HCT116 (cell line): ENCODE measurements around the gene MRTFB. TPM values are rescaled to one million over a fixed set of nuclear protein-coding genes. Genes with fewer than 3 reads are reported as not detected.

Experiments
- ATAC-seq: fragments of 200-7000 bp; cut with Tn5 transposase; 2 replicates; pipeline ENCODE4 v1.9.1; 2020; ENCODE audit warnings: mild to moderate bottlenecking, moderate library complexity
- BruUV-seq: library from RNA; stranded (reverse); fragments of 400-500 nt; replicated peaks from 2 replicates; lab custom pipeline; 2021; lab: Mats Ljungman, UMichigan
- CTCF ChIA-PET: fragments of 300-600 bp; sonication (Branson Sonifier 250); formaldehyde crosslinking; loops from one replicate; lab custom pipeline; 2021; ENCODE audit warnings: antibody characterized with exemption; lab: Charles Lee
- POLR2A ChIA-PET: fragments of 300-600, 350-600 bp; sonication (Branson Sonifier 250); formaldehyde crosslinking; loops from one replicate; lab custom pipeline; 2021; ENCODE audit warnings: antibody characterized with exemption; lab: Charles Lee
- RAD21 ChIA-PET, 2 experiments: fragments of 300-600 bp; sonication (Branson Sonifier 250); formaldehyde crosslinking; loops; one replicate each; lab custom pipeline; 2023; ENCODE audit warnings: low total read pairs in 2 of 2; ENCODE audit not compliant: uncharacterized antibody in 2 of 2, unreplicated experiment in 2 of 2, low non-redundant PET in 1 of 2; lab: Charles Lee
- DNase-seq: peaks from one replicate; pipeline ENCODE4 v3.0.0-alpha.2; 2010; ENCODE audit warnings: low read depth, low spot score
- H2AFZ ChIP-seq: fragments of 200-600 bp; shearing (Covaris generic), sonication (generic); 2 replicates; pipeline ENCODE4 v1.6.1; 2017; ENCODE audit warnings: low read depth, mixed run types, mixed read lengths, antibody characterized with exemption, low read length; ENCODE audit not compliant: poor library complexity, severe bottlenecking
- H3K27ac ChIP-seq: 2 replicates; pipeline ENCODE4 v1.5.1; 2012; ENCODE audit warnings: low read depth, low read length
- H3K27me3 ChIP-seq: fragments of 200-600 bp; sonication (generic); 2 replicates; pipeline ENCODE4 v1.6.1; 2016; ENCODE audit warnings: mixed run types, low read length, mixed read lengths; ENCODE audit not compliant: insufficient read depth
- H3K36me3 ChIP-seq, 2 experiments: fragments of 200-500 bp in 1 of 2; fragments of 200-600 bp in 1 of 2; sonication (Bioruptor generic) in 1 of 2; sonication (generic) in 1 of 2; 2 replicates each; pipeline versions ENCODE4 v1.5.1 to v1.6.1; 2014 to 2016; ENCODE audit warnings: low read length in 2 of 2, inconsistent platforms in 1 of 2, mixed read lengths in 1 of 2, mixed run types in 1 of 2; ENCODE audit not compliant: insufficient read depth in 2 of 2, control insufficient read depth in 1 of 2
- H3K4me1 ChIP-seq, 2 experiments: fragments of 200-600 bp in 1 of 2; sonication (generic) in 1 of 2; 2 replicates each; pipeline versions ENCODE4 v1.5.1 to v1.6.1; 2012 to 2017; ENCODE audit warnings: low read length in 2 of 2, inconsistent platforms in 1 of 2, mild to moderate bottlenecking in 1 of 2, mixed read lengths in 1 of 2, mixed run types in 1 of 2, moderate library complexity in 1 of 2; ENCODE audit not compliant: insufficient read depth in 2 of 2, control insufficient read depth in 1 of 2
- H3K4me2 ChIP-seq: fragments of 200-600 bp; sonication (generic); 2 replicates; pipeline ENCODE4 v1.6.1; 2017; ENCODE audit warnings: mixed run types, low read length, mixed read lengths
- H3K4me3 ChIP-seq, 2 experiments: fragments of 200-600 bp in 1 of 2; sonication (generic) in 1 of 2; replicated peaks in 1 of 2; 2 replicates each; pipeline ENCODE4 v1.5.1; 2011 to 2016; ENCODE audit warnings: low read length in 2 of 2, control low read depth in 1 of 2, low read depth in 1 of 2, mild to moderate bottlenecking in 1 of 2, mixed read lengths in 1 of 2, mixed run types in 1 of 2
- H3K79me2 ChIP-seq: fragments of 200-600 bp; sonication (generic); 2 replicates; pipeline ENCODE4 v1.6.1; 2017; ENCODE audit warnings: mild to moderate bottlenecking, mixed run types, low read length, moderate library complexity, mixed read lengths; ENCODE audit not compliant: insufficient read depth
- H3K9ac ChIP-seq: fragments of 200-600 bp; sonication (generic); 2 replicates; pipeline ENCODE4 v1.6.1; 2016; ENCODE audit warnings: low read length, mixed read lengths
- H3K9me2 ChIP-seq: fragments of 200-600 bp; sonication (generic), shearing (Covaris generic); 2 replicates; pipeline ENCODE4 v1.6.1; 2017; ENCODE audit warnings: mixed run types, mild to moderate bottlenecking, moderate library complexity; ENCODE audit not compliant: insufficient read depth
- H3K9me3 ChIP-seq, 2 experiments: fragments of 200-500 bp in 1 of 2; fragments of 200-600 bp in 1 of 2; sonication (Bioruptor generic) in 1 of 2; sonication (generic) in 1 of 2; 2 replicates each; pipeline ENCODE4 v1.6.1; 2014 to 2017; ENCODE audit warnings: low read length in 2 of 2, mixed read lengths in 2 of 2, inconsistent platforms in 1 of 2, low read depth in 1 of 2, mild to moderate bottlenecking in 1 of 2, mixed run types in 1 of 2, moderate library complexity in 1 of 2; ENCODE audit not compliant: control insufficient read depth in 1 of 2, insufficient read depth in 1 of 2
- H4K20me1 ChIP-seq: fragments of 200-600 bp; sonication (generic), shearing (Covaris generic); 2 replicates; pipeline ENCODE4 v1.6.1; 2017; ENCODE audit warnings: mixed run types, mild to moderate bottlenecking, moderate library complexity; ENCODE audit not compliant: insufficient read depth
- CBX3 ChIP-seq: IDR thresholded peaks from 2 replicates; pipeline ENCODE4 v1.6.1; 2012; ENCODE audit warnings: low read depth
- EZH2 ChIP-seq: fragments of 200-600 bp; sonication (generic); IDR thresholded peaks from 2 replicates; pipeline ENCODE4 v1.6.1; 2017; ENCODE audit warnings: antibody characterized with exemption, mixed run types
- EZH2phosphoT487 ChIP-seq: fragments of 200-600 bp; IDR thresholded peaks from 2 replicates; pipeline ENCODE4 v1.6.1; 2018; ENCODE audit warnings: antibody characterized with exemption, borderline replicate concordance
- FOSL1 ChIP-seq: IDR thresholded peaks from 2 replicates; pipeline ENCODE4 v1.6.1; 2012; ENCODE audit warnings: low read depth
- JUND ChIP-seq: IDR thresholded peaks from 2 replicates; pipeline ENCODE4 v1.6.1; 2012
- POLR2A ChIP-seq: IDR thresholded peaks from 2 replicates; pipeline ENCODE4 v1.7.0; 2011; ENCODE audit warnings: borderline replicate concordance; ENCODE audit not compliant: insufficient read depth, insufficient read length; ENCODE audit errors: extremely low read depth
- RAD21 ChIP-seq: IDR thresholded peaks from 2 replicates; pipeline ENCODE4 v1.6.1; 2012; ENCODE audit warnings: low read depth, mild to moderate bottlenecking
- YY1 ChIP-seq: IDR thresholded peaks from 2 replicates; pipeline ENCODE4 v1.6.1; 2011; ENCODE audit warnings: low read length, low read depth, moderate library complexity, mild to moderate bottlenecking; ENCODE audit not compliant: insufficient replicate concordance; ENCODE audit errors: extremely low read depth
- ZFX ChIP-seq: fragments of 450-650 bp; IDR thresholded peaks from 2 replicates; pipeline ENCODE4 v1.6.1; 2017
- ZNF274 ChIP-seq: fragments of 200-500 bp; sonication (Bioruptor generic); IDR thresholded peaks from 2 replicates; pipeline ENCODE4 v1.6.1; 2014; ENCODE audit warnings: mild to moderate bottlenecking, low read depth, low read length, inconsistent platforms
- intact Hi-C: fragments of 100-400 bp; cut with micrococcal nuclease; formaldehyde crosslinking; loops from 2 replicates; pipeline ENCODE4 v1.10.0; 2022
- total RNA-seq: library from RNA; stranded (reverse); gene quantifications from one replicate; pipeline ENCODE4 v1.2.1, GENCODE V29; 2021; ENCODE audit not compliant: unreplicated experiment
- TF ChIP-seq, protein P1 (sequence below): IDR thresholded peaks from 2 replicates; pipeline ENCODE4 v1.6.1; 2011; ENCODE audit warnings: mild to moderate bottlenecking, low read length, moderate library complexity; ENCODE audit not compliant: insufficient replicate concordance; ENCODE audit errors: extremely low read depth

Gene MRTFB
- total RNA-seq, 1 experiment from 2014 or later = 39.0 TPM

DNA sequence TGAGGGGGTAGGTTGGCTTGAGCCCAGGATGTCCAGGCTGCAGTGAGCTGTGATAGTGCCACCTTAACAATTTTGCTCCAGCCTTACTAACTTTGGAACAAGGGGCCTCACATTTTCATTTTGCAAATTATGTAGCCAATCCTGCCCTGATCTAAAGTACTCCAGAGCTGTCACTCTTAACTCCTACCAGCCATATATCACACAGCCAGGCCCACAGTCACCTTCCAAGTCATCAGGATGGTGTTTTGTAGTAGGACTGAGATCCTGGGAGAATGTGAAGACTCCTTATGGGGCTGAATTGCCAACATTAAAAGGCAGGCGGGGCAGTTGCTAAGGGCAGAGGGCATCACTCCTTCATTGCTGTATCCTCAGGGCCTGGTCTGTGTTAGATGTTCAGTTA is 243.0 kb downstream of the MRTFB start:
- no peak overlapping the region for H3K27ac ChIP-seq

More for the DNA sequence above, 243.0 kb downstream of the MRTFB start:
- H3K9me3 ChIP-seq = no peaks in the 10 kb centered on the region
- TF ChIP-seq YY1 (no peak), RAD21 (no peak), EZH2 (no peak), JUND (no peak), ZFX (no peak), POLR2A (no peak), FOSL1 (no peak), ZNF274 (no peak), CBX3 (no peak), EZH2phosphoT487 (no peak)
- TF ChIP-seq, protein P1, sequence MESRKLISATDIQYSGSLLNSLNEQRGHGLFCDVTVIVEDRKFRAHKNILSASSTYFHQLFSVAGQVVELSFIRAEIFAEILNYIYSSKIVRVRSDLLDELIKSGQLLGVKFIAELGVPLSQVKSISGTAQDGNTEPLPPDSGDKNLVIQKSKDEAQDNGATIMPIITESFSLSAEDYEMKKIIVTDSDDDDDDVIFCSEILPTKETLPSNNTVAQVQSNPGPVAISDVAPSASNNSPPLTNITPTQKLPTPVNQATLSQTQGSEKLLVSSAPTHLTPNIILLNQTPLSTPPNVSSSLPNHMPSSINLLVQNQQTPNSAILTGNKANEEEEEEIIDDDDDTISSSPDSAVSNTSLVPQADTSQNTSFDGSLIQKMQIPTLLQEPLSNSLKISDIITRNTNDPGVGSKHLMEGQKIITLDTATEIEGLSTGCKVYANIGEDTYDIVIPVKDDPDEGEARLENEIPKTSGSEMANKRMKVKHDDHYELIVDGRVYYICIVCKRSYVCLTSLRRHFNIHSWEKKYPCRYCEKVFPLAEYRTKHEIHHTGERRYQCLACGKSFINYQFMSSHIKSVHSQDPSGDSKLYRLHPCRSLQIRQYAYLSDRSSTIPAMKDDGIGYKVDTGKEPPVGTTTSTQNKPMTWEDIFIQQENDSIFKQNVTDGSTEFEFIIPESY = no peak
- TF ChIP-seq, all 23 proteins: peak for 0
- intact Hi-C loops = loop anchor here (5.0 kb wide), 1 partner anchor 48 kb away; no protein-coding TSS in a partner anchor
- POLR2A ChIA-PET = no interaction called here
- BruUV-seq = no TSS peak
- H3K9ac ChIP-seq = no peak overlapping the region
- H3K4me3 ChIP-seq = no peak overlapping the region
- no peaks in the 10 kb centered on the region for H3K9me2 ChIP-seq
- peaks cover 16 to 23% of the 10 kb centered on the region in 2 experiments for H3K4me1 ChIP-seq
- RAD21 ChIA-PET = no interaction called here
- no peak overlapping the region for H3K4me2 ChIP-seq
- no peaks in the 10 kb centered on the region for H4K20me1 ChIP-seq
- DNase-seq (no peak), ATAC-seq (no peak)
- CTCF ChIA-PET = no interaction called here
- no peaks in the 10 kb centered on the region for H3K27me3 ChIP-seq
- peaks cover 0 to 3% of the 10 kb centered on the region in 2 experiments; a peak in 1 of 4 replicates for H3K36me3 ChIP-seq
- peaks cover 84% of the 10 kb centered on the region for H3K79me2 ChIP-seq
- H2AFZ ChIP-seq = no peak overlapping the region
